ENCODE measurements around the gene ANKRD6.

Gene ANKRD6

DNA sequence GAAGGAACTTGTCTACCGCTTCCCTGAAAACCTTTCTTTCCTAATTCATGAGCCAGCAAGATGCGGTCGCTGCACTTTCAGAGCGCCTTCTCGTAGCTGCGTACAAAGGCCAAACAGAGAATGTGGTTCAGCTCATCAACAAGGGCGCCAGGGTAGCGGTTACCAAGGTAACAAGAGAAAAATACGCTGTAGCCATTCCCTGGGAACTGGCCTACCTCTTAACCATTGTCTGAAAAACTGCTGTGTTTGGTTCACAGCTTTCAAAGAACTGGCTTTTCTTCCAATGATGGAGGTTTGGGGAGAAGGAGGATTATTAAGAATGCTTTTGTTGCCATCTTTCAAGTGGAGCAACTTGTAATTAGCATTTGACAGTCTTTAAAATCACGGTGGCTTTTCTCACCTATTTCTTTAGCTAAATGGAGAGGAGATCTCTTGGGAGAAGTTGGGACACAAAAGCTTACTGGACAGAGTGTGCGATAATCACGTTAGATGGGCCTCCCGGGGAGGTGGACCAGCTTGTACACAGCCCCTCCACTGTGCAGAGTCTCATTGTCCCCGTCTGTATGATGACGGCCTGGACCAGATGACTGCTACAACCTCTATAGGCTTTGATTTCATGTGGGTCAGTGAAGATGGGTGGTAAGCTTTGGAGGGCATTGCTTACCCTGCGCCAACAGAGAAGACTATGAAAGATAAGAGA lies 134.1 kb downstream of the ANKRD6 start:
- peak; percentile 91 for DNase-seq

DNA sequence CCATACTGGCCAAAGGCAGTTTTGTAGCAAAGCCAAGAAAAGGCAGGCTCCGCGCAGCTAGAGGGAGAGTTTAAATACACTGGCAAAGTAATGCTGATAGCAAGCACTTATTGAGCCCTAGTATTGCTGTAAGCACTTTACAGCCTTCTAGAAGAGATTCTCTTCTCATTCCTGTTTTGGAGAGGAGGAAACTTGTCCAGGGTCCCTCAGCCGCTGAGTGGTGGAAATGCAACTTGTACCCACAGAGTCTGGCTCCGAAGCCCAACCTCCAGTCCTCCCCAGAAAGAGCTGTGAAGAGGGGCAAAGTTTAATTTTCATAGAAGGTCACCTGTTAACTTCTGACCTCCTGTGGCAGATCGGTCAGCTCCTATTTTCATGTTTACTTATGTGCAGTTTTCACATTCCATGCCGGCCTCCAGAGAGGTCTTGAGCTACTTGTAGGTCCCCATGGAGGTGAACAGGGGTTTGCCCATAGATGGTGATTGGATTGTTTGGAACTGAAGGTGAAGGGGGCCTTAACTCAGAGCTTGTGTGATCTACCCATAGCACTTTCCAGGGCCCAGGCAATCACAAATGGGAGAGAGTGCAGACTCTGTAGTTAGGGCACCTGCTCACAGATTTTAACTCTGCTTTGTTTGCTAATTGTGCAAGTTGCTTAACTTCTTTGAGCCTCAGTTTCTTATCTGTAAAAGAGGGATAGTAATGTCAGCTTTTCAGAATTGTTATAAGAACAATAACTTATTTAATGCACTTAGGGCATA lies 134.9 kb downstream of the ANKRD6 start:
- peak; percentile 32 for DNase-seq

DNA sequence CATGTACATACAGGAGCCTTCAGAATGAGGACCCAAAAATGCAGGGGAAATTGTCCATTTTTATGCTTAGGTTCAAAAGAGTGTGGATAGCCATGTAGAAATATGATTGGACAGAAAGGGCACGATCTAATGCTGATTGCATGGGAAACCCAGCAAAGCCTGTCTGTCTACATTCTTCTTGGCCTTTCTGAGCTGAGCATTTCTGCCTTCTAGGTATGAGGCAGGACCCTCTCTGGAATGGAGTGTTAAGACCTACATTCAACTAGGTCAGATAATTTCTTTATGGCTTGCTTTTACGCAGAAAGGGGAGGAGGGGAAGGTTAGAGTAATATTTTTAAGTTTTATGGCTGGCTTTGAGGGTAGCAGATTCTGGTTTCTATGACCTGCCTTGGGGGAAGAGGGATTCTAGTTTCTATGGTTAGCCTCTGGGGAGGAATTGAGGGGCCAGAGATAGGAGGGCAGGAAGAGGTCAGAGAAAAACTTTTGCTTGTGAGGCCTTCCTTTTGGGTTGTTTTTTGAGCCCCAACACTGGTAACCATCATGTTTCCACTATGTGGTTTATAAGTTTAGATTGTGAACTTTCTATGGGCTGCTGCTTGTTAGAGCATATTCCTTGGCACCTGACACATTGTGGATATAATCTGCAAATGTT lies 142.1 kb downstream of the ANKRD6 start:
- DNase-seq, result no peak

DNA sequence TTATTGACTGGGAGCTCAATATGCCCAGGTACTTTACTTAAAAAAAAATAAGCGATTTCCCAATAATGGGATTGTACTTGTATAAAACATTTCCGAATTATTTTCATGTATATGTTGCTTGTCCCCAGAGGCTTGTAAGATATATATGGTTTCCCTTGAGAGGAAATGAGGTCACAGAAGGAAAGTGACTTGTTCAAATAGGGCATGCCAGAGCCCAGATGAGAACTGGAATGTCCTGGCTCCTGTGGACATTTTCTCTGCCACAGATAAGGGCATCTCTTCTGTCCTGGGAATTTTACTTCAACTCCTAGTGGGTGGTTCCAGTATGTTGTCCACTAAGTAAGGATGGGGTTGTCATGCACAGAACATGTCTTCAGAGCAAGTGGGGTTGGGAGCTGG lies 142.6 kb downstream of the ANKRD6 start:
- no peak for DNase-seq

DNA sequence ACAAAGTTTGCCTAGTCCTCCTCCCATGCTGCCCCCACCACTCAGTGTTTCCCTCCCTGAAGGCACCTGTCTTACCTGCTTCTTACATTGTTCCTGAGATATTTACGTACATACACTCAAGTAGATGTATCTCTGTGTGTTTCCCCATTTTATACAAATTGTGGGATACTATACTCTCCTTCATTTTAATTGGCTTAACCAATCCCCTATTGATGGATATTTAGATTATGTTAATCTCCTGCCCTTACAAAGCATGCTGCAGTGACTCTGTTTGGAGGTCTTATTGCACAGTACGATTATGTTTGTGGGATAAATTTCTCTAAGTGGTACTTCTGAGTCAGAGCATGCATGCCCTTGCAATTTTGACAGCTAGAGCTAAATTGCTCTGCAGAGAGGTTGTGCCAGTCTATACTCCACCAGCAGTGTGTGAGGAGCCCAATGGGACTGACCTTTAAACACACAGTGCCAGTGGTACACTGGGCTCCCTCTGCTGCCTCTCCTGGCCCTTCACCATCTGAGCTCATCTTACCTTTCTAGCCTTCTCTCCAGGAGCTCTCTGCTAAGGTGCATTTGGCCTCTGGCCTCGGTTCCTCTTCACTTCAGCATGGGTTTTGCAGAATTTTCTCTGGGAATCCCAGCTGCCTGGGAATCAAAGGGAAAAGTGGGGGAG lies 148.2 kb downstream of the ANKRD6 start:
- DNase-seq, result peak; percentile 77

DNA sequence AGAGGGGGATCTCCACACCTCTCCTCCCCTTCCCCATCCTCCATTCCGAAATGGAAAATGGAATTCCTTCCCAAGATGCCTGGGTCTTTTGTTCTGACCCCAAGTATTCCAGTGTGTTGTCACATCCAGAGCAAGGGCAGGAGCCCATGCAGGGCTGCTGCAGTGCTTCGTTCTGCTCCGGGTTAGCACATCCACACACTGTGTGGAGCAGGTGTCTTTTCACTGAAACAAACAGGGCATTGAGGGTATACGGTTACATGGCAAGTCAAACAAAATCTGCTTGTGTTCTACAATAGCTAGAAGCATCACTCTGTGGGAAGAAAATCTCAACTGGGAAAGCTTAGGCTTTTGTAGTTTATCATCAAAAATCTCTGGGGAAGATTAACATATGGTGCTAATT lies 148.7 kb downstream of the ANKRD6 start:
- peak; percentile 93 for DNase-seq

DNA sequence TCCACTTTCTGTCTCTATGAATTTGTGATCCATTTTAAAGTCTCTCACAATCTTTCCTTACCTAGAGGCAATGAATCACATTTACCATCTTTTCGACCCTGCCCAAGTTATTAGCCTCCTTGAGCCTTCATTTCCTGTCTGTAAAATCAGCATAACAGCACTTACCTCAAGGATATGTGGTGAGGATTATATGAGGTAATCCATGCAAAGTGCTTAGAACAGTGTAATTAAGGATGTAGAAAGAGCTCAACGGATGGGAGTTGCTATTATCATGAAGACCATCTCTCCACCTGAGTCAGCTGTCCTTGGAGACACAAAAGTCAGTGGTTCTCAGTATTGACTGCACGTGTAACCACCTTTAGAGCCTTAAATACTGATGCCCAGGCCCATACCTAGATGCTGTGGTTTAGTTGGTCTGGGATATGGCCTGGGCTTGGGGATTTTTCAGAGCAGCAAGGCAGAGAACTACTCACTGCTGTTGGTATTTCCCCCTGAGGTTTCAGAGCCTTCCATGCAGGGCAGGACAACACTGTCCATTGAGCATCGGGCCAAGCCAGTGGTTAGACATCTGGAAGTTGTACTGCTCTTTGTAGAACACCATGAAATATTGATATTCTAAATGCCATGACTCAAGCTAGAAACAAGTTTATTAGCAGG lies 149.8 kb downstream of the ANKRD6 start:
- DNase-seq, result peak; percentile 53

DNA sequence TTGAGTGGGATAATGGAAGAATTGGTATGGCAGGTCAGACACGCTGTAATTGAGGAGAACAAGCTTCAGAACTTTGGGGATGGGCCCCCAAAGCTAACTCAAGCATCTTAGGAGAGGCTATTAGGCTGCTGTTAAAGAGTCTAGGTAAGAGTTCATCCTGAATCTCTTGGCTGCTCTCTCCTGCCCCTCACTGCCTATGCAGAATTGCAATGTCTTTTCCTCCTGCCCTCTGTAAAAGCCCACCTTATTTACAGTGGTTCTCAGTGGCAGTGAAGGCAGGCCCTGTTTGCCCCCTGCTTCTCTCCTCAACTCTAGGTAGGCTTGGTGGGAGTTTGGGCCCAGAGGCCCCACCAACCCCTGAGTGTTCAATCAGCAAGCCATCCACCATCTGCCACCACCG lies 150.6 kb downstream of the ANKRD6 start:
- DNase-seq, result no peak

DNA sequence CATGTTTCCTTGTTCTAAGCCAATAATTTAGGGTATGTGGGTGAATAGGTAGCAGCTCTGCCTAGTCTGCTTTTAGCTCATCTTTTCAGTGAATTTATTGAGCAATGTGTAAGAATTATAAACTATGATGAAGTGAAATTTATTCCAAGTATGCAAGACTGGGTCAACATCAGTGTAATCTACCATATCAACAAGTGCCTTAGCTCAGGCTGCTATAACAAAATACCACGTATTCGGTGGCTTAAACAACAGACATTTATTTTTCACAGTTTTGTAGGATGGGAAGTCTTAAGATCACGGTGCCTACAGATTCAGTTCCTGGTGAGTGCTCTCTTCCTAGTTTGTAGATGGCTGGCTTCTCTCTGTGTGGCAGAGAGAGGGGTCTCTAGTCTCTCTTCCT lies 151.6 kb downstream of the ANKRD6 start:
- no peak for DNase-seq

DNA sequence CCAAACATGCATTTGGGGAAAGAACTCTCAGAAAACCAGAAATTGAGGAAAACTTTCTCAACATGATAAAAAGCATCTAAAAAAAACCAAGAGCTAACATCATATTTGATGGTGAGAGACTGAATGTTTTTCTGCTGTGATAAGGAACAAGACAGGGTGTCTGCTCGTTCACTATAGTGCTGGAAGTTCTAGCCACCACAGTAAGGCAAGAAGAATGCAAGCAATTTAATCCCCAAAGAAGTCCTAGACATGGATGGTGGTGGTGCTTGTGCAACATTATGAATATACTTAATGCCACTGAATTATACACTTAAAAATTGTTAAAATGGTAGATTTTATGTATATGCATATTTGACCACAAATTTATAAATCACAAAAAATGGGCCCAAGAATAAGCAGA lies 152.2 kb downstream of the ANKRD6 start:
- DNase-seq, result no peak

DNA sequence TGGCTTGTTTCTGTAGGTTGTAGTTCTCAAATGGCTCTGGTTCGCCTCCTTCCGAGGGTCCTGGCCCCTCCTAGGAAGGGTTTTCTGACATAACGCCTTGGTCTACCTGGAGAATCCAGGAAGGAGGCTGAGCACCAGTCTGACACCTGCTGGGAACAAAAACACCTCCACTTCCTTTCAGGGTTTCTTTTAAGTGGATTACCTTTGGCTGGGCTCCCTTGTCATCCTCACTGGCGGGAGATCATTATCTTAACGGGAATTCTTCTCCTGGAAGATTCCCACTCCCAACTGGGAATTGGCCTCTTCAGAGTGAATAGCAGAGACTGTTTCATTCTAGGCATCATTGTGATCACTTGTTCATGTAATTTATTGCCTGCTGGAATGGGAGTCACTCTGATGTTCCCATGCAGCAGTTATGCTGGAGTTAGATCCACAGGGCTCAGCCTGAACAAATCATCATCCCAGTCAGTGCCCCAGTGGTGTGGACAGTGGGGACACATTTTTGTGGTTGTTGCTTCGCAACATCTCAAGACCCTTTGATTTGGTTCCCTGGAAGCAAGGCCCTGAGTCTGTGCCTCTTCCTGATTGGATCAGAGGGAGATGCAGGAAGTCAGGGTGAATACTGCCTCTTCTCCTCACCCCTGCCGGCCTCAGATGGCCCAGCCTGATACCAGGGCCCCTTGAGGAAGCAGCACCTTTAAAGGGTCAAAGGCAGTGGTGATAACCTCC lies 156.5 kb downstream of the ANKRD6 start:
- DNase-seq, result peak; percentile 78

DNA sequence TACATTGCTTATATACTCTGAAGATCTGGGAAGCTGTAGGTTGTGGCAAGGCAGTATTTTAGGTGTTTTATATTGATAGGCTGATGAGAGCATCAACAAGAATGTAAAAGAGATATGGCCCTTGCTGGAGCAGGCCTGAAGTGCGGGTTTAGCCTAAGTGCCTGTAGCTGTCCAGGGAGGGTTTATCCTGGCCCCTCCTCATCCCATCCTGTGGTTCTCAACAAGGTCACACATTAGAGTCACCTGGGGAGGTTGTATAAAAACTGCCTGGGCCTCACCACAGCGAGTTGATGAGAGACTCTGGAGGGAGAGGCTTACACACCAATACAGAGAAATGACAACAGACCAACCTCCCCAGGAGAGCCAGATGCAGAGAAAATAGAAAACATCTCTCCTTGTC lies 157.2 kb downstream of the ANKRD6 start:
- DNase-seq, result no peak

DNA sequence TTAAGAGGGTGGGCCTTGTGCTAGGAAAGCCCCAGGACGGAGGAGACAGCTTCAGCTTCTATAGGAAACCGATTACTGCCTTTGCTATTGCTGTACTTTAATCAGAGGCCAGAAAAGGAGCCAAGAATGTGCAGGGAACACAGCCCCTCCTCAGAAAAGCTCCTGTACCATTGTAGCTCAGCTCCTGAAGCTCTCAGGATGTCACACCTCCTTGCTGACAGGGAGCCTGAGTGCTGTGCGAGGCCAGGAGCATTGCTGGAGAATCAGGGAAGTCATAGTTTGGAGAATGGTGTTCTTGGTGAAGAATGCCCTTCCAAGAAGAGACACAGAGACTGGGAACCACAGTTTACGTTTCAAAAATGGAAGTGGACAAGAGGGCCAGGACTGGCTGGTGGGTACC lies 158.8 kb downstream of the ANKRD6 start:
- no peak for DNase-seq

DNA sequence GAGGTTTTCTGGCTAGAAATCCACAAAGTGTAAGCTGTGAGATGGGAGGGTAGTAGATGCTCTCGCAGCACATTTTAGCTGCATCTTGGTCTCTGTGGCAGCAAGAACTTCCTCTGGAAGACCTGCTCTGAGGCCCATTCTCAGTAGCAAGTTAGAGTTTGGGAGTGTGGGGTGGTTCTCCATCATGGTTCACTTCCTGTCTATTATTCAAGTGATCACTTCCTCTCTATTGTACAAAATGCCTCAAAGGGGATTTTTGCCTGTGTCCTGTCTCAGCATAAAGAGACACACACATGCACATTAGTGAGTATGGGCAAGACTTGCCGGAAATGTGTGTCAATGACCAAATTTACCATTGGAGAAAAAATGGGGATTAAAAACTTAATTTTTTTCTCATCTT lies 163.1 kb downstream of the ANKRD6 start:
- DNase-seq, result peak; percentile 33

DNA sequence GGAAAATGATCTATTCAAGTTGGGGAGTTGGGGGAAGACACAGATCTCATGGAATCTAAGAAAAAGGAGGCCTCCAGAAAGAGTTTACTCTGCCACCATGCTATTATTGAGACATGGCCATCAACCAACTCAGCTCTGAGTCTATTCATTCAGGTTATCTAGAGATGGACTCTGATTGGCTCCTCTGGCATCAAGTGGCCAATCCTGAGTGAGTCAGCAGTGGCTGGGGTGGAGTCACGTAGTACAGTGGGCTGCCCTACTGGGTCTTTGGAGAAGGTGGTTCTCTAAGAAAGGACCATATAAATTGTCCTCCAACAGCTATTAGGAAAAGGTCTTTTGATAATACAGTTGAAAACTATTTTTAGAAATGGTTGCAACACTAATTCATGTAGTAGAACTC lies 163.5 kb downstream of the ANKRD6 start:
- peak; percentile 18 for DNase-seq

DNA sequence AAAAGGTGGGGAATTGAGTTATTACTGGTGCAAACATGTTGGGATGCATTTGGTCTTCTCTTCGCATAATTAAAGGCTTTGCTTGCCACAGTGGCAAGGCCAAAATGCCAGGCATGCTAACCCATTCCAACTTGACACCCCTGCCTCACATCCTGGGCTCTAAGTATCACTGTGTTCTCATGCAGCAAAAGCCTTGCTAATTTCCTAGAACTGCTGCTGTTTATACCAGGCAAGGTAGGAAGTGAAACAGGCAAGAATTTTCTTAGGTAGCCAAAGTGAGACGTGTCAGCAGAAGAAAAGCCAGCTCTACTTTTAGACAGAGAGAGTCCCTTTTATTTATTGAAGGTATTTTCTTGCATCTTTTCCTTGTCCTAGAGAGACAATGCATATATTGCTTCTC lies 164.4 kb downstream of the ANKRD6 start:
- DNase-seq, result no peak

DNA sequence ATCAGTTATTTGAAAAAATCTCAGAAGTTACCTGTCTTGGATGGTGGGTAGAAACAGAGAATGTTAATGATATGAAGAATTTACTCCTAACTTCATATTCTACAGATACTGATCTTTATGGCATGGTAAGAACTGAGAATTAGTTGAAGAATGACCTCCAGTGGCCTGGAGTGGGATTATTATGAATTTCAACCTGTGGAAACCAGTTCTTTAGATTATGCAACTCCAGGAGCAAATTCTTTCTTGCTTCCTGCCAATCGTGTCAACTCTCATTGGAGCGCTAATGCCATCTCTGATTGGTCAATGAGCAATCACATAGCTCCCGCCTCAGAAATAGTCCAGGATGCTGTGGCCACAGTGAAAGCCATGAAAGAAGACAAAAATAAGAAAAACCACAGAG lies 165.0 kb downstream of the ANKRD6 start:
- DNase-seq, result peak; percentile 57

DNA sequence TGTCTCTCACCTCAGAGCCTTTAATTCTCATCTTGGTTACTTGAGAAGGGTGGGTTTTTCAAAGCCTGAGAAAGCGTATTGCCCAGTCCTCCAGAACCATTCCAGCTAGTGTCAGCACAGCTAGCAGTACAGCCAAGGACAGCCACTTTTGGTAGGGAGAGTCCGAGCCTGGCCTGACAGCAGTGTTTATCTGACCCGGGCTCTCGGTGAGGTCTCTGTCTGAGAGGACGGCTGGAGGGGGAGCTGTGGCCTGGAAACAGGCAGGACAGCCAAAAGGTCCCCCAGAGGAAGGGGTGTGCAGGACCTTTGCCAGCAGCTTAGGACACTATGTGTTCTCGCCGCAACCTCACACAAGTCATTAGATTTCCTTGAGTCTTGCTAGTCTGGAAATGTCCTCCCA lies 166.8 kb downstream of the ANKRD6 start:
- DNase-seq, result no peak

DNA sequence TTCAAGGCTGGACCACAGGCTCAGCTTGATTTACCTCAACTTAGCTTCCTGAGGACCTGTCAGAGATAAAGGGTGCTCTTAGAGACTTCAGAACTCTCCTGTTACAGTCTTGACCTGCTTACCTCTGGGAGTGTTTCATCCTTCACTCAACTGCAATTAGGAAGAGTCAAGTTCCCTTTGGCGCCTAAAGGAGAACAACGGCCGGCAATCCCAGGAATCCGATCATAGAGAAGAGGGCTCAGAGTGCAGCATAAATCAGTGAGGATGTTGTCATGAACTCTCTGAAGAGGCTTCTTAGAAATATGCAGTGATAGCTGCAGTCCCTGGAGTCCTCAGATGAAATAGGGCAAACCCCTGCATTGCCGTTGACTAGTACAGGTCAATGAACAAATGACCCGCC lies 169.2 kb downstream of the ANKRD6 start:
- no peak for DNase-seq

DNA sequence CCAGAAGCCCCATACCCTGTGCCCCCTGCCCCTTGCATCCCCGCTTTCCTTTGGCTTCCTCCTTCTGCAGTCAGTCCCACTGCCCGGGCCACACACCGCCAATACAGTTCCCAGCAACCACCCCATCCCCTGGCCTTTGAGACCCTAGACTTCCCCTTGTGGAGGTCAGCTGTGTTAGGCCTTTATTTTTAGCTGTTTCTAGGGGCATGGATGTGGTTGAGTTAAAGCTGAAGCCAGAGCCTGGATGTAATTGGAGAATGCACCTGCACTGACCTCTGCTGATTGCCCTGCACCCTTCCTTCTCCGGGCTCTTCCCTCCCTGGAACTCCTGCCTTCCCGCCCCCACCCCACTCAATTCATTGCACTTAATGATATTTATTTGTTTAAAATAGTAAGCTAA lies 171.7 kb downstream of the ANKRD6 start:
- DNase-seq, result peak; percentile 68

DNA sequence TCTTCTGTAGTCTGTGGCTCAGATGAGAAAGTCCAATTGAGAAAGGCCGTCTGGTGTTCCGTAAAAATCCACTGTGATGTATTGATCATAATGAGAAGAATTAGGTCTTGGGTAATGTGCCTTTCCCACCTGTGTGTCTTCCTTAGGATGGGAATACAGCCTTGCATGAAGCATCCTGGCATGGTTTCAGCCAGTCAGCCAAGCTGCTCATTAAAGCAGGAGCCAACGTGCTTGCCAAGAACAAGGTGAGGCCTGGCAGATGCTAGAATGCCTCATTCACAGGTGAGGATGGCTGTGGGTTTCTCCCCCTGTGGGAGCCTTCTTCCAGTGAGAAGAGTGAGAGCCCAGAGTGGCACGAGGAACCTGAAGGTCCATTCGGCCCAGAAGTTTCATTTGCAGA lies 172.9 kb downstream of the ANKRD6 start:
- peak; percentile 61 for DNase-seq

DNA sequence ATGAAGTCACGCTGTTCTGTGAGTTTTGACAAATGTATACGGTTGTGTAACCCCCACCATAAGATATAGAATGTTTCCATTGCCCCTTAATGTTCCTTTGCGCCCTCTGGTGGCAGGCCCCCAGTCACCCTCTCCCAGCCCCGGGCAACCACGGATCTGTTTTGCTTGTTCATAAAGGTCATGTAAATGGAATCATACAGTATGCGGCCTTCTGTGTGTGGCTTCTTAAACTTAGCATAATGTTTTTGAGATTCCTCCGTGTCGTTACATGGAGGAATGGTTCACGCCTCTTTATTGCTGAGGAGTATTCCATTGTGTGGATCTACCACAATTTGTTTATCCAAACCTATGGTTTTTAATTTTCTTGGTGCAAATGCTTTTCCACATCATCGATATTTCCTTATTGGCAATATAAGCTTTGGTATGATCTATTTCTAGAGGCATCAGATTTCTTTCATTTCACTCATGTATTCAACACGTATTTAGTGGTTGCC lies 177.2 kb downstream of the ANKRD6 start:
- peak; percentile 69 for DNase-seq

All from NCI-H69 (cell line).